BE2C (cell line): Measurements from ENCODE around the gene TTC38.

Experiments used
- DNase-seq: peaks from one replicate; pipeline ENCODE4 v3.0.0-alpha.2; 2020
- H3K27me3 ChIP-seq: fragments of 250-450 bp; sonication (Bioruptor Pico); 2 replicates; pipeline ENCODE4 v1.5.1; 2020; ENCODE audit warnings: mild to moderate bottlenecking
- H3K36me3 ChIP-seq: fragments of 250-450 bp; sonication (Bioruptor Pico); 2 replicates; pipeline ENCODE4 v1.5.1; 2020; ENCODE audit warnings: mild to moderate bottlenecking
- H3K4me1 ChIP-seq: fragments of 250-450 bp; sonication (Bioruptor Pico); 2 replicates; pipeline ENCODE4 v1.5.1; 2020
- H3K4me3 ChIP-seq: 2 replicates; pipeline ENCODE4 v1.5.1; 2011; ENCODE audit warnings: low read depth, low read length
- H3K9me3 ChIP-seq: fragments of 250-450 bp; sonication (Bioruptor Pico); 2 replicates; pipeline ENCODE4 v1.5.1; 2020
- TF ChIP-seq, protein P1 (sequence below): IDR thresholded peaks from 2 replicates; pipeline ENCODE4 v1.5.1; 2012; ENCODE audit warnings: mild to moderate bottlenecking, low read depth, low read length

TTC38 gene

DNA sequence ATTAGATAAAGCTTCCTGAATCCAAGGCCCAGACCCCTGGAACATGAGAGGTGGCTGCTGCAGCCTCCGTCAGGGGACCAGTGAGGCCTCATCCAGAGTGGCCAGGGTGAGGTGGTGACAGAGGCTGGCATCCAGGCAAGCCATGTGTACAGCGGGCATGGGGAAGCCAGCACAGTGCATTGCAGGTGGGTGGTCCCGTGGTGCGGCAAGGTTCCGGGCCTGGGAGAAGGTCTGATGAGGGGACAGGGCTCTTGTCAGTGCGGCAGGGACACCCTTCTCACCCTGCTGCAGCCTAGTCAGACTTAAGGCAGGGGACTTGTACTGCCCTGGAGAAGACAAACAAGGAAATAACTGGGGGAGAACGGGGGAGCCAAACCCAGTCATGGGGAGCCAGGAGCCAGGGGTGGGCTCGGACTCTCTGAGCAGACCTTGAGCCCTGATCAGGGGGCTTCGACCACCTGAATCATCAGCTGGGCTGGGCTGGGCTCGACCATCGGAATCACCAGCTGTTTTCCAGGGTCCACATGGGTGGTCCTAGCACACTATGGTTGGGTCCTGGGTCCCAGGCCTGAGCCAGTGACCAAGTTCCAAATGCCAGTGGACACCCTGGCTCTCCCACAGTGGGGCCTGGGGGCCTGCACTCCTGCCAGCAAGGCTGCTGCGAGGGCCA is 5.1 kb downstream of the TTC38 start:
- Histone ChIP-seq H3K4me1 (no peaks in the 10 kb centered on the region), H3K4me3 (no peak overlapping the region), H3K27me3 (no peaks in the 10 kb centered on the region), H3K9me3 (no peaks in the 10 kb centered on the region), H3K36me3 (peaks cover 22% of the 10 kb centered on the region)
- TF ChIP-seq, protein P1, sequence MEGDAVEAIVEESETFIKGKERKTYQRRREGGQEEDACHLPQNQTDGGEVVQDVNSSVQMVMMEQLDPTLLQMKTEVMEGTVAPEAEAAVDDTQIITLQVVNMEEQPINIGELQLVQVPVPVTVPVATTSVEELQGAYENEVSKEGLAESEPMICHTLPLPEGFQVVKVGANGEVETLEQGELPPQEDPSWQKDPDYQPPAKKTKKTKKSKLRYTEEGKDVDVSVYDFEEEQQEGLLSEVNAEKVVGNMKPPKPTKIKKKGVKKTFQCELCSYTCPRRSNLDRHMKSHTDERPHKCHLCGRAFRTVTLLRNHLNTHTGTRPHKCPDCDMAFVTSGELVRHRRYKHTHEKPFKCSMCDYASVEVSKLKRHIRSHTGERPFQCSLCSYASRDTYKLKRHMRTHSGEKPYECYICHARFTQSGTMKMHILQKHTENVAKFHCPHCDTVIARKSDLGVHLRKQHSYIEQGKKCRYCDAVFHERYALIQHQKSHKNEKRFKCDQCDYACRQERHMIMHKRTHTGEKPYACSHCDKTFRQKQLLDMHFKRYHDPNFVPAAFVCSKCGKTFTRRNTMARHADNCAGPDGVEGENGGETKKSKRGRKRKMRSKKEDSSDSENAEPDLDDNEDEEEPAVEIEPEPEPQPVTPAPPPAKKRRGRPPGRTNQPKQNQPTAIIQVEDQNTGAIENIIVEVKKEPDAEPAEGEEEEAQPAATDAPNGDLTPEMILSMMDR = no peak
- DNase-seq = no peak

DNA sequence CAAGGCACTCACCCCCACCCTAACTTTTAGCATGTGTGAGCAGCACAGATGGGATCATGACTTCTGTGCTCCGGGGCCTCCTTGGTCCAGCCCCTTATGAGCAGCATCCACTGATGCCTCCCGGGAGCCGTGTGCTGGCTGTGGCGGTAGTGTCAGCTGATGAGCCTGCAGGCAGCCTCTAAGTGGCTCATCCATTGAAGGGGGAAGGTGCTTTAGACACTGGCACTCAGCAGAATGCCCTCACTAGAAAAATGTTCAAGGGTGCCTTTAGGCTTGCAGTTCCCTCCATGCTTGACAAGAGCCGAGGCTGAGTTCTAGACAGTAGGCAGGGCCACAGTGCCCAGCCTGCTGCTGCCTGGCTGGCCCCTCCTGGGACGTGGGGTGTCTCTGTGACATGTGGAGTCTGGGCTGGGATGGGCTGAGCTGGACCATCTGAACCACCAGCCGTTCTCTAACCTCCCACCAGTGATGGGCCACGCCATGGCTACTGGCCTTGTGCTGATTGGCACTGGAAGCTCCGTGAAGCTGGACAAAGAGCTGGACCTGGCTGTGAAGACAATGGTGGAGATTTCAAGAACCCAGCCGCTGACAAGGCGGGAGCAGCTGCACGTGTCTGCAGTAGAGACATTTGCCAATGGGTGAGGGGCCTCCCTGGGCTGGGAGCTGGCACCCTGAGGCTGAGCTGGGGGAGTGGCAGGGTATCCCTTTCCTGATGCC is 5.8 kb downstream of the TTC38 start:
- TF ChIP-seq, protein P1 = no peak
- Histone ChIP-seq H3K4me3 (no peak overlapping the region), H3K27me3 (no peaks in the 10 kb centered on the region), H3K36me3 (peaks cover 19% of the 10 kb centered on the region), H3K9me3 (no peaks in the 10 kb centered on the region), H3K4me1 (no peaks in the 10 kb centered on the region)
- no peak for DNase-seq

DNA sequence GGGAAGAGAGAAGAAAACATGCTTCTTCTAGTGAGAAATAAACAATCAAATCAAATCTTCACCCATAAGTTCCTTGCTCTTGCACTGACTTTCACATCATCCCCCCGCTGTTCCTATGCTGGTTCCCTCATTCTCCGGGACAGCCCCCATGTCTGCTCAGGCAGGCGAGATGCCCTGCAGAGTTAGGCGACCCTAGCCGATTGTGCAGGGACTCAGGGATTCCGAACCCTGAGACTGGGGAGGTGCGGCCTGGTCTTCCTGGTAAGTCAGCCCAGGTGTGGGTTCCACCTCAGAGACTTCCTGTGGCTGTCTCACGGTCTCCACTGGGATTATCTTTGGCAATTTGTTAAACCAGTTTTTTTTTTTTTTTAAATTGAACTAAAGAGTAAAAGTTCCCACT is 6.6 kb downstream of the TTC38 start:
- Histone ChIP-seq H3K9me3 (no peaks in the 10 kb centered on the region), H3K36me3 (peaks cover 22% of the 10 kb centered on the region), H3K4me3 (no peak overlapping the region), H3K4me1 (no peaks in the 10 kb centered on the region), H3K27me3 (no peaks in the 10 kb centered on the region)
- no peak for DNase-seq
- TF ChIP-seq, protein P1 = no peak

DNA sequence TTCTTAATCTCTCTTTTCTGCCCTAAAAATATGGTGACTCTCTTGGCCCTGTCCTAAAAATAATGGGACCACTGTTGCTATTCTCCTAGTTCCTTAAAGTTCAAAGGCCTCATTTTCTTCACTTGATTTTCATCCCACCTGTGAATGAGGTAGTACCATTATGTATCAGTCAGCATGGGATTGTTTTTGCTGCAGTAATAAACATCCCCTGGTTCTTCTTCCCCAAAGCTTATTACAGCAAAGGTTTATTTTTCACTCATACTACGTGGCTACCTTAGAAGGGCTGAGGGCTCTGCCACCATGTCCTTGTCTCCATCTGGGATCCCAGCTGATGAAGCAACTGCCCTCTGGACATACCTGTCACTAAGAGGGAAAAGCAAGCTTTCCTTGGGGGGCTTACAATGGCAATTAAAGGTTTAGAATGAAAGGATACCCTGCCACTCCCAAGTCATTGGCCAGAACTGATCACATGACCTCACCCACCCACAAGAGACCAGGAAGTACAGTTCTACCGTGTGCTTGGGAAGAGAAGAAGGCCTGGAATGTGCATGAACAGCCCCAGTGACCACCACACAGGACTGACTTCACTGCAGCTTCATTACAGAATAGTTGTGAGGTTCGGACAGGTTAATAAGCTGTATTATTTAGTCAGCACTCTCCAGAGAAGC is 7.8 kb downstream of the TTC38 start:
- no peaks in the 10 kb centered on the region for H3K27me3 ChIP-seq
- H3K36me3 ChIP-seq = peaks cover 33% of the 10 kb centered on the region
- no peaks in the 10 kb centered on the region for H3K9me3 ChIP-seq
- no peaks in the 10 kb centered on the region for H3K4me1 ChIP-seq
- DNase-seq = no peak
- TF ChIP-seq, protein P1 = no peak
- no peak overlapping the region for H3K4me3 ChIP-seq

DNA sequence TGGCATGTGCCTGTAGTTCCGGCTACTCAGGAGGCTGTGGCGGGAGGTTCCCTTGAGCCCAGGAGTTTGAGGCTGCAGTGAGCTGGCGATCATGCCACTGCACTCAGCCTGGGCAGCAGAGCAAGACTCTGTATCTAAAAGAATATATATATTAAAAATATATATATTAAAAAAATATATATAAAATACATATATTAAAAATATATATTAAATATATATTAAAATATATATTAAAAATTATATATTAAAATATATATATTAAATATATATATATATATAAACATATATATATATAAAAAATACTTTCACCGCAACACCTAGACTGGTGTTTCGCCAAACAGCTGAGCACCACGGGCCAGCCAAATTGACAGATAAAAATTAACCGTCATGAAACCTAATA is 8.8 kb downstream of the TTC38 start:
- TF ChIP-seq, protein P1 = no peak
- H3K9me3 ChIP-seq = no peaks in the 10 kb centered on the region
- H3K4me1 ChIP-seq = no peaks in the 10 kb centered on the region
- DNase-seq = no peak
- peaks cover 38% of the 10 kb centered on the region for H3K36me3 ChIP-seq
- no peaks in the 10 kb centered on the region for H3K27me3 ChIP-seq
- H3K4me3 ChIP-seq = no peak overlapping the region
